ENCODE measurements around the gene NFATC1.

GRCh38 chr18:79524181-79525078, 128.7 kb downstream of the NFATC1 start:
- TF ChIP-seq RAD21 (conservative IDR thresholded peaks at IDR 0.05) (no peak), TAF1 (IDR thresholded peaks at IDR 0.05; ENCODE audit: low read depth) (no peak), POLR2AphosphoS5 (IDR thresholded peaks at IDR 0.05) (no peak), MXI1 (conservative IDR thresholded peaks at IDR 0.05; ENCODE audit: poor library complexity, severe bottlenecking) (no peak), EP300 (conservative IDR thresholded peaks at IDR 0.05; ENCODE audit: poor library complexity, severe bottlenecking) (no peak), EZH2 (IDR thresholded peaks at IDR 0.05; ENCODE audit: borderline replicate concordance, insufficient read depth, low read length, poor library complexity, severe bottlenecking) (no peak), SMC3 (conservative IDR thresholded peaks at IDR 0.05; ENCODE audit: poor library complexity) (no peak)
- TF ChIP-seq, protein P1, sequence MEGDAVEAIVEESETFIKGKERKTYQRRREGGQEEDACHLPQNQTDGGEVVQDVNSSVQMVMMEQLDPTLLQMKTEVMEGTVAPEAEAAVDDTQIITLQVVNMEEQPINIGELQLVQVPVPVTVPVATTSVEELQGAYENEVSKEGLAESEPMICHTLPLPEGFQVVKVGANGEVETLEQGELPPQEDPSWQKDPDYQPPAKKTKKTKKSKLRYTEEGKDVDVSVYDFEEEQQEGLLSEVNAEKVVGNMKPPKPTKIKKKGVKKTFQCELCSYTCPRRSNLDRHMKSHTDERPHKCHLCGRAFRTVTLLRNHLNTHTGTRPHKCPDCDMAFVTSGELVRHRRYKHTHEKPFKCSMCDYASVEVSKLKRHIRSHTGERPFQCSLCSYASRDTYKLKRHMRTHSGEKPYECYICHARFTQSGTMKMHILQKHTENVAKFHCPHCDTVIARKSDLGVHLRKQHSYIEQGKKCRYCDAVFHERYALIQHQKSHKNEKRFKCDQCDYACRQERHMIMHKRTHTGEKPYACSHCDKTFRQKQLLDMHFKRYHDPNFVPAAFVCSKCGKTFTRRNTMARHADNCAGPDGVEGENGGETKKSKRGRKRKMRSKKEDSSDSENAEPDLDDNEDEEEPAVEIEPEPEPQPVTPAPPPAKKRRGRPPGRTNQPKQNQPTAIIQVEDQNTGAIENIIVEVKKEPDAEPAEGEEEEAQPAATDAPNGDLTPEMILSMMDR (IDR thresholded peaks at IDR 0.05; ENCODE audit: poor library complexity, severe bottlenecking), result no peak
- TF ChIP-seq, protein P2, sequence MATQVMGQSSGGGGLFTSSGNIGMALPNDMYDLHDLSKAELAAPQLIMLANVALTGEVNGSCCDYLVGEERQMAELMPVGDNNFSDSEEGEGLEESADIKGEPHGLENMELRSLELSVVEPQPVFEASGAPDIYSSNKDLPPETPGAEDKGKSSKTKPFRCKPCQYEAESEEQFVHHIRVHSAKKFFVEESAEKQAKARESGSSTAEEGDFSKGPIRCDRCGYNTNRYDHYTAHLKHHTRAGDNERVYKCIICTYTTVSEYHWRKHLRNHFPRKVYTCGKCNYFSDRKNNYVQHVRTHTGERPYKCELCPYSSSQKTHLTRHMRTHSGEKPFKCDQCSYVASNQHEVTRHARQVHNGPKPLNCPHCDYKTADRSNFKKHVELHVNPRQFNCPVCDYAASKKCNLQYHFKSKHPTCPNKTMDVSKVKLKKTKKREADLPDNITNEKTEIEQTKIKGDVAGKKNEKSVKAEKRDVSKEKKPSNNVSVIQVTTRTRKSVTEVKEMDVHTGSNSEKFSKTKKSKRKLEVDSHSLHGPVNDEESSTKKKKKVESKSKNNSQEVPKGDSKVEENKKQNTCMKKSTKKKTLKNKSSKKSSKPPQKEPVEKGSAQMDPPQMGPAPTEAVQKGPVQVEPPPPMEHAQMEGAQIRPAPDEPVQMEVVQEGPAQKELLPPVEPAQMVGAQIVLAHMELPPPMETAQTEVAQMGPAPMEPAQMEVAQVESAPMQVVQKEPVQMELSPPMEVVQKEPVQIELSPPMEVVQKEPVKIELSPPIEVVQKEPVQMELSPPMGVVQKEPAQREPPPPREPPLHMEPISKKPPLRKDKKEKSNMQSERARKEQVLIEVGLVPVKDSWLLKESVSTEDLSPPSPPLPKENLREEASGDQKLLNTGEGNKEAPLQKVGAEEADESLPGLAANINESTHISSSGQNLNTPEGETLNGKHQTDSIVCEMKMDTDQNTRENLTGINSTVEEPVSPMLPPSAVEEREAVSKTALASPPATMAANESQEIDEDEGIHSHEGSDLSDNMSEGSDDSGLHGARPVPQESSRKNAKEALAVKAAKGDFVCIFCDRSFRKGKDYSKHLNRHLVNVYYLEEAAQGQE (IDR thresholded peaks at IDR 0.05; ENCODE audit: borderline replicate concordance), result no peak
